Lower leg skin (tissue), 4 donors: Measurements from ENCODE around the gene SCNN1B. TPM values are rescaled to one million over a fixed set of nuclear protein-coding genes. Genes with fewer than 3 reads are reported as not detected.
"Not testable (repeated sequence)": the region's sequence is repeated elsewhere in the genome, so short reads cannot be mapped to it uniquely, and the experiment has no call there.

Experiments used
- DNase-seq, 2 donors: peaks; one replicate each; pipeline ENCODE4 v3.0.0-alpha.2; 2019; ENCODE audit warnings: low spot score in 2 of 2
- H3K4me3 ChIP-seq: fragments of 200-600 bp; sonication (generic); 2 replicates; pipeline ENCODE4 v1.5.1; 2017; ENCODE audit warnings: mild to moderate bottlenecking, low read depth; ENCODE audit not compliant: poor library complexity, severe bottlenecking
- CTCF ChIP-seq, 3 donors: fragments of 450-650 bp; IDR thresholded peaks; one replicate each; pipeline ENCODE4 v1.5.1; 2016; ENCODE audit warnings: antibody characterized with exemption in 3 of 3, mild to moderate bottlenecking in 3 of 3, moderate library complexity in 2 of 3
- POLR2A ChIP-seq, 2 donors: fragments of 450-650 bp; IDR thresholded peaks; one replicate each; pipeline ENCODE4 v1.6.1; 2016 to 2017; ENCODE audit warnings: antibody characterized with exemption in 2 of 2, mild to moderate bottlenecking in 1 of 2, moderate library complexity in 1 of 2
- WGBS, 2 donors: methylation state at CpG; one replicate each; pipeline ENCODE4 v1.1.5; 2018; 5-methylcytosine and 5-hydroxymethylcytosine counted together
- intact Hi-C: fragments of 100-400 bp; cut with DNase I; formaldehyde crosslinking; loops from one replicate; pipeline ENCODE4 v1.15.0; 2023; ENCODE audit warnings: low total_unique reads
- total RNA-seq, 4 donors: library from RNA; depleted of rRNA; stranded (reverse); fragments of >200 nt; gene quantifications; one replicate each; pipeline ENCODE4 v1.1.0, GENCODE V29; 2016

The SCNN1B gene
- total RNA-seq, 4 donors from 2014 or later, result 33.4 to 91.4 (median 76.6) TPM

GRCh38 chr16:23377071-23377931, 75.2 kb downstream of the SCNN1B start:
- H3K4me3 ChIP-seq, result no peak overlapping the region
- no peak for TF ChIP-seq POLR2A (IDR thresholded peaks at IDR 0.05)
- TF ChIP-seq CTCF (IDR thresholded peaks at IDR 0.05), result peak in 1 of 3 donors; percentile 29
- intact Hi-C loops, result no loop called here
- DNase-seq, result no peak
- 87 to 88% methylated on average over 9 of the region's 9 CpGs for WGBS, 2 donors

- no peak for DNase-seq
- no peak for TF ChIP-seq POLR2A (IDR thresholded peaks at IDR 0.05)
- TF ChIP-seq CTCF (IDR thresholded peaks at IDR 0.05), result no peak
- 64 to 82% methylated on average over 8 of the region's 8 CpGs for WGBS, 2 donors
- no peak overlapping the region for H3K4me3 ChIP-seq
- intact Hi-C loops, result no loop called here
These were observed 76.2 kb downstream of the SCNN1B start for GRCh38 chr16:23378256-23378655.

- no peak overlapping the region for H3K4me3 ChIP-seq
- no peak for TF ChIP-seq POLR2A (IDR thresholded peaks at IDR 0.05)
- TF ChIP-seq CTCF (IDR thresholded peaks at IDR 0.05), result no peak
- DNase-seq, result no peak
- WGBS, 2 donors, result 84 to 97% methylated on average over 5 of the region's 5 CpGs
- intact Hi-C loops, result no loop called here
These were observed 76.8 kb downstream of the SCNN1B start for GRCh38 chr16:23378921-23379320.

GRCh38 chr16:23379707-23380106, 77.6 kb downstream of the SCNN1B start:
- intact Hi-C loops, result no loop called here
- no peak for TF ChIP-seq CTCF (IDR thresholded peaks at IDR 0.05)
- no peak for TF ChIP-seq POLR2A (IDR thresholded peaks at IDR 0.05)
- no peak for DNase-seq
- 85 to 88% methylated on average over 10 of the region's 10 CpGs for WGBS, 2 donors
- no peak overlapping the region for H3K4me3 ChIP-seq

GRCh38 chr16:23380501-23380951, 78.4 kb downstream of the SCNN1B start:
- 88 to 91% methylated on average over 19 to 20 of the region's 20 CpGs for WGBS, 2 donors
- no peak for TF ChIP-seq POLR2A (IDR thresholded peaks at IDR 0.05)
- TF ChIP-seq CTCF (IDR thresholded peaks at IDR 0.05), result no peak
- intact Hi-C loops, result no loop called here
- no peak overlapping the region for H3K4me3 ChIP-seq
- DNase-seq, result no peak

- WGBS, 2 donors, result 69 to 70% methylated on average over 9 of the region's 9 CpGs
- DNase-seq, H3K4me3 ChIP-seq, intact Hi-C loops: not testable (repeated sequence)
These were observed 79.6 kb downstream of the SCNN1B start for GRCh38 chr16:23381702-23382101.
